HG03520 (cell line): Measurements from ENCODE around the gene KLK6.

Source experiments
- ATAC-seq: cut with Tn5 transposase; IDR thresholded peaks from one replicate; pipeline ENCODE4 v1.9.1; 2021; ENCODE audit warnings: mild to moderate bottlenecking, moderate library complexity; ENCODE audit not compliant: unreplicated experiment

KLK6 gene

GRCh38 chr19:50969413-50969760 is at the start of gene KLK6:
Gene KLK6 (minus strand): TSS chr19:50969591. CDS start chr19:50968104, 1,487 bp downstream.
- ATAC-seq, result no peak

DNA sequence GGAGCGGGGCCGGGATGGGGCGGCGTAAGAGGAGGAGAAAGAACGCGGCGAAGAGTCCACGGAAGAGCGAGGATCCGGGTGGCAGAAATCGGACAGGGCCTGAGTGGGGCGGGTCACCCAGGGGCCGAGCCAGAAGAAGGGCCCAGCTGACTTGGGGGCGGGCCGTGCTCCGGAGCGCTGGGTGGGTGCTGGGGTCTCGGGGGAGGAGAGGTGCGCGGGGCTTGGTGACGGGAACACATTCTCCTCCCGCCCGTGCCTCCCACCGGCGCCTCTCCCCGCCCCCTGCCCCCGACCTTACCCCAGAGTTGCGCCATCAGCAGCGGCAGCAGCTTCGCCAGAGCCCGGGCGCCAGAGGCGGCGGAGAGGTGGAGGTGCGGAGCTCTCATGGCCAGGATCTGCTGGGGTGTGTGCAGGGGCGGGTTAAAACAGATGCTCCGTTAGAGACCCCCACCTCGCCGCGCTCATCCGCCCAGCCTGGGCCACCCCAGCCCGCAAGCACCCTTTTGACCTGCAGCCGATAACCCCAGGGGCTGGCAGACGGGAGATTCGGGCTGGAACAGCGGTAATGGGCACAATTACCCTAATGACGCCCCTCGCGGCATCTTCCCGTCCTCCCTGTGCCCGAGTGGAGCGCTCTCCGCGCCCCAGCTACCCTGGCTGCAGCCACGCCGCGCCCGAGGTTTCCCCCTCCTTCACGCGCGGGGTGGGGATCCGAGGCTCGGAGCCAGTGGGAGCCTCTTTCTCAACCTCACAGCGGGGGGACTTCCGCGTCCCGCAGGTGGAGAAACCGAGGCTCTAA is 49.6 kb upstream of the KLK6 start:
- ATAC-seq, result no peak

DNA sequence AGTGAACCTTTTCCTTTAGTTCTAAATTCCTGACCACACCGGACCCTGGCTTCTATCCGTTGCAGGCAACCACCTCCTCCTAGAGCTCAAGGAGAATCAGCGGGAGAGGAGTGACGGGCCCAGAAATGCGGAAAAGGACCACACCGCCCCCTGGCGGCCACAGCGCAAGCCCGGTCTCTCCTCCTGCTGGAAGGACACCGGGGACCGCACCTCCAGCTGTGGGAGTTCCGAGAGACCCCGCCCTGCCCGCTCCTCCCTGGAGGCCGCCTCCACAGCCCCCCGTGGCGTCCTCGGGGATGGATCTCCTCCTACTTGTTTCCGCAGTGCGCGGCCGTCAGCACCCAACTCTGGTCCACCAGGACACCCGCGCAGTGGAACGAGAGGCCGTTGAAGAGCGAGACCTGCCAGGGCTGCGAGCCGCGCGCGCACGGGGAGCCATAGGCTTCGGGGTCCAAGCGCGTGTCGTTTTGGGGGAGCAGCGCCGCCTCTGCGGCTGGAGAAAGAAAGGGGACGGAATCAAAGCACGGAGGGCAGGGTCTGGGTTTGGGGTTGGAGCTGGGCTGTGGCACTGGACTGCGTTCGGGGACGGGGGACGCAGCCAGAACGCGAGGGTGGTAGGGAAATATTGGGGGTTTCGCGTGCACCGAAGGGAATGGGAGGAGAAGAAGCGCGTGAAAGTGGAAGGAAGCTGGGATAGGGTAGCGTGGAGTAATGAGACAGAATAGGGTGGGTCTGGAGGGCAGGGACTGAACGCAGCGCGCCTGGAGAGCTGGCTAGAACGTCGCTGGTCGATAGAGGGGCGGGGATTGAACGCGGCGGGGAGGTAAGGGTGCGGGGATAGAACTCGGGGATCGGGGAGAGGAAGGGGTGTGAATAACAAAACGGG is 47.6 kb upstream of the KLK6 start:
- ATAC-seq, result no peak

GRCh38 chr19:51015691-51016267 is 46.4 kb upstream of the KLK6 start:
- ATAC-seq, result no peak

DNA sequence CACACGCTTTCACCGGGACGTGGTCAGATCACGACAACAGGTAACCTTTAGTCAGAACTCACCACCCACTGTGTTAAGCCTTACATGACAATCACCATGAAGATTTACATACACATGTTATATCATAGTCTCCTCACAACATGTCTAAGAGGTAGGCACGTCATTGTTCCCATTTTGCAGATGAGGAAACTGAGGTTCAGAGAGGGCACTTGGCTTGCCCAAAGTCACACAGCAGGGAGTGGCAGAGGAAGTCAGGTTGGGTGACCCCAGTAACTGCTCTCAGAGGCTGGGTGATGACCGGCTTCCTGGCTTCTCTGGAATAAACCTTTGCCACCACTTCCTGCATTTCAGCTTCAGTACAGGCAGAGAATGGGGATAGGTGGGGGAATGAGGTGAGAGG is 44.9 kb upstream of the KLK6 start:
- no peak for ATAC-seq

DNA sequence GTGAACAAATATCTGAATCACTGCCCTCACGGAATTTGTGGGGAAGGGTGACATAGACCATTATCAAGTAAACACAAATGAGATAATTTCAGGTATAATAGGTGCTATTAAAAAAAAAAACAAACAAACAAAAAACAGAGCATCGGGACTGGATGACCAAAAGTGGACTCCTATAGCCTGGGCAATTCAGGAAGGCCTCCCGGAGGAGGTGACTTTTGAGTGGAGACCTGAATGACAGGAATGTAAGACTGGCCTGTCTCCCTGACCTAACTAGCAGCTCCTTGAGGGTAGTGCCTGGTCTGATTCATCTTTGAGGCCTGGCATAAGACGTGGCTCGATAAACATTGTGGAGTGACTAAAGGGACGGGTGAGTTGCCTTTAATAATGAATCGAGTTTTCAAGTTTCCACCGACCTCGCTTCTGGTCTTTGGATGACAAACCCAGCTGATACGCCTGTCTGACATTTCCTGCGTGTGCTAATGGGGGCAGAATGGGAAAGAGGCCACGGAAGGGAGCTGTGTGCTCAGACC is 43.3 kb upstream of the KLK6 start:
- no peak for ATAC-seq

GRCh38 chr19:51010066-51010795 is 40.8 kb upstream of the KLK6 start:
- no peak for ATAC-seq

DNA sequence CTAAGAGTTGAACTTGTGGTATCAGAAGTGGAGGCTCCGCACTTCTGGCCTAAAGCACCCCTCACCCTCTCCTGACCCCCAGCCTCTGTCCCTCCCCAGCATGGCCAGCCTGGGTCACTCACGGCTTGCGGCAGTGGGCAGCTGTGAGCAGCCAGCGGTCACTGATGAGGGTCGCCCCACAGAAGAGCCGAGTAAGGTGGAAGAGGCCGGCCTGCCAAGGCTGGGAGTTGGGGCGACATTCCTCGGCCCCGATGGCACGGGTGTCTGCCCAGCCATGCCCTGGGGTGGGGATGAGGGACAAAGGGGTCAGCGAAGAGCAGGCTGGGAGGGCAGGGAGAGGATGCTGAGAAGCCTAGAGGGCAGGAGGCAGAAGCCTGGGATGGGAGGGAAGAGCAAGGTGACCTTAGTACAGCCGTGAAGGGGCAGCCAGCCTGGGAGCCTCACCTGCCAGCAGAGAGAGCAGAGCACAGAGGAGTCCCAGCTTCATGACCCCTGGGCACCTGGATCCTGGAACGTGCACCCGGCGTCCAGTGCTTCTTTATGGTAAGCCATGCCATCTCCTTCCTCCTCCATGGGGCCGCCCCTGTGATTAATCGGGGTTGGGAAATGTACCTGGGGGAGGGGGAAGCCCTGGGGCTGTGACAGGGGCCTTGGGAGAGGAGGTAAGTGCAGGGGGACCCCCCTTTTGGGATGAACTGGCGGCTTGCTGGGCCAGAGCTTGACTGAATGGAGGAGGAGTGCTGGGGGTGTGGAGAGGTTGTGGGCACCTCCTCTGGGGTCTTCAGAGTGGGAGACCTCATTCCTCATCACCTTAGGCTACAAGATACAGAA is 39.9 kb upstream of the KLK6 start:
- ATAC-seq, result no peak

GRCh38 chr19:51007488-51007887 is 38.1 kb upstream of the KLK6 start:
- no peak for ATAC-seq

DNA sequence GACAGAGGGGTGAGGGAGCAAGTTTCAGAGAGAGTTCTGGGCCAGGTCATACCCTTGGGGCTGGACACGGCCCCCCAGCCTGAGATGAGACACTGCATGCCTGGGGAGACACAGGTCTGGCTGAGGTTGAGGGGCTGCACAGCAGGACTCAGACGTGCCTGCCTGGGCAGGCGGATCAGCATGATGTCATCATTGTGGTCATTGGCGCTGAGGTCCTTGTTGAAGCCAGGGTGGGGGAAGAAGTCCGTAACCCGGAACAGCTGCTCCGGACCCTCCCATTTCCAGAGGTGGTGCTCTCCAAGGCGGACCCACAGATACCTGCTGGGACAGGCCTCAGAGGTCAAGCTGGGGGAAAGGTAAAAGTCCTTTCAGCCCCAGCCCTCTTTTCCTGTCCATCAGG is 37.0 kb upstream of the KLK6 start:
- no peak for ATAC-seq

DNA sequence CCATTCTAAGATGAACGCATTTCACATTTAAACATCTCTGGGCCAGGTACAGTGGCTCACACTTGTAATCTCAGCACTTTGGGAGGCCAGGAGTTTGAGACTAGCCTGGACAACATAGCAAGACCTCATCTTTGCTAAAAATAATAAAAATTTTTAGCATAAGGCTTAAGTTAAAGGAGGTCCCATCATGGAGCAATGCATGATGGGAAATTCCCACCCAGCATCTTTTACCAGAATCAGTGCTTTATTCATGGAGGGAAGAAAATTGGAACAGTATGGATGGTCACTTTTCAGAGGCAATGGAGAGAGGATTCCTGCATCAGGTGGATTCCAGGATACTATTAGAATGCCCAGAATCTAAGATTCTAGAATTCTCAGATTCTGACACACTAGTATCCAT is 35.9 kb upstream of the KLK6 start:
- ATAC-seq, result no peak

- ATAC-seq, result no peak
Observed at GRCh38 chr19:51003316-51003715, 33.9 kb upstream of the KLK6 start.

DNA sequence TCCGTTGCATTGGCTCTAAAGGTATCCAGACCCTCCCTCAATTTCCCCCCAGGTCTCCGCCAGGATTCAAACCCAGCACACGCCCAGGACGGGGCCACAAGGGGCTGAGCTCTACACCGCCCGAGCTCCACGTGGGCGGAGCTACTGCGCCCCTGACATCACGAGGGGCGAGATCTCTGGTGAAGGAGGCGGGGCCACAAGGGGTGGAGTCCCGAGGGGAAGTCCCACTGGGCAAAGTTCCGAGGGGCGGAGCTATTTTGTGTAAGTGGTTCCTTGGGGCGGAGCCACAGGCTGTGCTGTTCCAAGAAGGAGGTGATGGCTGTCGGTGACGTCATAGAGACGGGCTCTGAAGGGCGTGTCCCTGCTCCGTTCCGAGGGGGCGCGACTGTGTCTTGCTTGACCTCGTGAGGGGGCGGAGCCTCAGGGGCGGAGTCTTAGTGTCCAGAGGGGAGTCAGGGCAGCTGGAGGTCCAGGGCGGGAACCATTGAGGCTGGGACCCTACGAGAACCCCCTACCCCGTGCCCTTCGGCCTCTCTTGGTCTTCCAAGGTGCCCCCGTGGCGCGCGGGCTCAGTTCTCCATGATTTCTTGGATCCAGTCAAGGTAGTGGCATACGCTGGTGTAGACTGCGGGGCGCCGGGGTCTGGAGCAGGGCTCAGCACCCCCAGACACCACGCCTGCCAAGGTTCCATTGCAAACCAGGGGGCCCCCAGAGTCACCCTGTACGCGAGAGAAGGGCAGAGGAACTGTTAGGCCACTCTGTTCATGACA is 33.3 kb upstream of the KLK6 start:
- ATAC-seq, result no peak

DNA sequence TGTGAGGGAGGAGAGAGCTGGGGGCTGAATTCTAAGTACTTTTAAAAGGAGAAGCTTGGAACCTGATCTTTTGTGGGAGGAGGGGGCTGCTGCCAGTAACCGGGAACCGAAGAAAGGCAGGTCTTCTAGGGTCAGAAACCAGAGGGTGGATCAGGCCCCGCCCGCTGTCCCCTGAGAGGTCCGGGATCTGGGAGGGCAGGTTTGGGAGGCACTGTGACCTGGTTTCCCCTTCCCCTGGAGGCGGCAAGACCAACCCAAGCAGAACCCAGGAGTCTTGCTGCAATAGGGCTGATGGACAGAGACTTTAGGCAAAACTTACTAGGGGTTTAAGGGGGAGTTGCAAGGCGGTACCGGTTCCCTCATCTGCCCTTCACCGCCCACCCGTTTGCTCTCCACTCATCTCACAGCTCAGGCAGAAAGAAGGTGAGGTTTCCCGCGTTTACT is 32.7 kb upstream of the KLK6 start:
- ATAC-seq, result no peak

GRCh38 chr19:51001515-51001914 is 32.1 kb upstream of the KLK6 start, which contains the start of gene KLK8:
Gene KLK8 (minus strand): TSS chr19:51001604. CDS start chr19:51001167, 437 bp downstream.
- no peak for ATAC-seq

DNA sequence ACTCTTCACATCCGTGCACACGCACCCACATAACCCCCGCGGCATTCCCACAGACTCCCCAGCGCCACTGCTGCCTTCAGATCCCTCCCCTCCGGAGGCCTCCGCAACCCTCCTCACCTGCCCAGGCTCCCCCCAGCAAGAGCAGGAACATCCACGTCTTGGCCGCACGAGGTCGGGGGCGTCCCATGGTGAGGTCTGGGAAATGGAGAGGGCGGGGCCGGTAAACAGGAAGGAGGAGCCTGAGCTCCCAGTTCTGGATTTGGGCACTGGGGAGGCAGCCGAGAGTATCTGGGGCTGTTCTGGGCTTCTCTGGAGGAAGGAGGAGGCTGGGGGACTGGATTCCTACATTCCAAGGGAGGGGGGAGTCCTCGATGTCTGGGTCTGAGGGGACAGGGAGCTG is 31.6 kb upstream of the KLK6 start:
- ATAC-seq, result no peak

DNA sequence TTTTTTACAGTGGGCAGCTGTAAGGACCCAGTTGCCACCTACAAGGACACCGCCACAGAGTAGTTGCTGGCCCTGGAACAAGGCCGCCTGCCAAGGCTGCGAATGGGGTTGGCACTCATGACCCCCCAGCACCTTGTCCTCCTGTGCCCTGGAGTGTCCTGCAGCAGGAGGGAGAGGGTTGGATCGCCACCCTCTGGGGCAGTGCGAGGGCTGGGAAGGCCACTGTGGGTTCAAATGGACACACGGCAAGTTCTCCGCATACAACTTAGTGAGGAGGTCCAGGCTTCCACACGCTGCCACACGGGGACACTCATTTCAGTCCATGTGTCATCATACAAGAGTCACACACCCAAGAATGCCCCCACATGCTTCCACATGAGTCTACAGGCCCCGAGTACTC is 31.0 kb upstream of the KLK6 start:
- no peak for ATAC-seq

GRCh38 chr19:50998686-50999085 is 29.3 kb upstream of the KLK6 start:
- ATAC-seq, result no peak

DNA sequence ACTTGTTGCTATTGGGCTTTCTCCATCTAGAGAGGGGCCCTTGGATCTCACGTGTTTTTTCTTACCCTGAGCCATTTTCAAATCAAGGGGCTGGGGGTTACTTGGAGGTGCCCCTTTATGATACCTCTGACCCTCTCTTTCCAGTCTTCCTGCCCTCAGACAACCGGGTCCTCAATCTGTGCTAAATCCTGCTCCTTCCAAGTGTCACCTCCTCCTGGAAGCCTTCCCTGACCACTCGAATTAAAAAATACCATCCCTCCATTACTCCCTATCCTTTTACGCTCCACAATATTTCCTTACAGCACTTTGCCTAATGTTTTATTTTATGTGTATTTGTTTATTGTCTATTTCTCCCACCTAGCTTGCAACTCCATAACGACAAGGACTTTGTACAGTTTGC is 28.7 kb upstream of the KLK6 start:
- no peak for ATAC-seq
